ENCODE results near the gene URB2.
"Not testable (repeated sequence)": the region's sequence is repeated elsewhere in the genome, so short reads cannot be mapped to it uniquely, and the experiment has no call there.

The URB2 gene

DNA sequence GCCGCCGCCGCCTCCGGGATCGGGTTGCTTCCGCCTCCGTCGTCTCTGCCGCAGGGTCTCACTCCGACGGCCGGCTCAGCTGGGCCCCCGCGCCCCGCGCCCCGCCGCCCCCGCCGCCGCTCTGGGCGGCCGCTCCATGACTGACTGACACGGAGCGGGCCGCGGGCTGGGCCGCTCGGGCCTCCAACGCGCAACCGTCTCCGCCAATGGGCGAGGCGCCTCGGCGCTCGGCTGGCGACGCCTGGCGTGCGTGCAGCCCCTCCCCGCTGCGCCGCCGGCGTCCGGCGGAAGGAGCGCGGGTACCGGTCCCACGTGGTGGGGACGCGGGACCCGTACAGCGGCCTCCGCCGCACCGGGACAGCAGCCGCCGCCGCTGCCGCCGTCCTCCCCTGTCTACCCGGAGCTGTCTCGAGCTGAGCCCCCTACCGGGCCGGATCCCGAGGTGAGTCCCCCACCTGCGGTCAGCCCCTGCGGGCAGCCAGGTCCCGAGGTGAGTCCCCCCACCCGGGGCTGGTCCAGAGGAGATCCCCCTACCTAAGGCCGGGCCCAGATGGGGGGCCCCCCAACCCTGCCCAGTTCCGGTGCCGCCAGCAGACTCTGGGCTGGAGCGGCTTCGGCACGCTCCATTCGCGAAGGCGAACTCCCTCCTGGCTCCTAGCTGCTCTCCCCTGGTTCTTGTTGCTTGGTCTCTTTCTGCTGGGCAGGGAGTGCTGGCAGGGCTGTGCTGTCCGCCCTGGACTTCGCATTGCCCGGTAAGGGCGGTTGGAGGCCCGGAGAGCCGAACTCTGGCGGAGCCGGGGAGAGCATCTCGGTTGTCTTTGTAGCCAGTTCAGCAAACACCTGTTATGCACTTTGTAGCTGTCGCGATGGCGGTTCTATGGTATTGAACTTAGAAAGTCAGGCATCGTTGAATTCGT lies at the start of gene URB2, which contains the start of gene TAF5L:
Gene URB2, plus strand, starts transcription at position 333 of the 917 bp plus-strand sequence. CDS start 1,387 bp downstream, outside the sequence.
Gene TAF5L, minus strand, starts transcription at position 208 of the 917 bp plus-strand sequence. CDS start 11,640 bp downstream, outside the sequence.
- peak; percentile 86 to 91 for DNase-seq

- DNase-seq = no peak
Measured at GRCh38 chr1:229578168-229579058, 47.6 kb upstream of the URB2 start.

DNA sequence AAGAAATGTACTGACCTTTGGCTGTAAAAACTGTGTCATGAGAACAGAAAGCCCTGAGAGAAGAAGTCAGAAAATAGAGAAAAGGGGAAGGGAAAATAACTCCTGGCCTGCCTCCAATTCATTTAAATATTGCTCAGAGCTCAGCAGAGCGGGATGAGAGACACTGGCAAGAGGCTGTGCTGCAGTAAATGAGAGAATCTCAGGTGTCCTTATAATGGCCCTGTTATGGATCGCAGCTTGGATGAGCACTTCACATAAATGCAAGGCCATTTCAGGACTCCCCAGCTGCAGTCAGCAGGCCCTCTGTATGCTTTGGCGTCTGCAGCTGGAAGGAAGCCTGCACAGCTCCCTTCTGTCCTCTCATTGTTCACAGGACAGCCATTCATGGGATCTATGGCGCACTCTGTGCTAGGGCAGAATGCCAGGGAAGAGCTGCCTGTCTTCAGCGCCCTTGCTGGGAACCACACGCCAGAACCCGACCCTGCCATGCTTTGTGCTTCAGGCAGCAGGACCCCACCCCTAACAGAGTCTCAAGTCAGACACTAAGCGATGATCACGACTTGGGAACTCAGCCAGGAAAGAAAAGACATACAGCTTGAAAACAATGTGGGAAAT lies 46.9 kb upstream of the URB2 start:
- DNase-seq = no peak

GRCh38 chr1:229581485-229581884 lies 44.6 kb upstream of the URB2 start:
- no peak for DNase-seq

GRCh38 chr1:229582011-229582694 lies 43.9 kb upstream of the URB2 start:
- no peak for DNase-seq

DNA sequence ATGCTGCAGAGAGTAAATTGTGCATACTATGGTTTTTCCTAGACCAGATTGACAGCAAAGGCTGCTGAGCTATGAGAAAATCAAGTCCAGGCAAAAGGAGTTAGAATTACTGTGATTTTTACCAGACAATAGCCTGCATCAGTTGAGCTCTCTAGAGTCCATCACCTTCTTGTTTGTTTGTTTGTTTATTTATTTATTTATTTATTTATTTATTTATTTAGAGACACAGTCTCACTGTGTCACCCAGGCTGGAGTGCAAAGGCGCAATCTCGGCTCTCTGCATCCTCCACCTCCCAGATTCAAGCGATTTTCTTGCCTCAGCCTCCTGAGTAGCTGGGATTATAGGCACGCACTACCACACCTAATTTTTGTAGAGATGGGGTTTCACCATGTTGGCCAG lies 43.3 kb upstream of the URB2 start:
- no peak for DNase-seq

DNA sequence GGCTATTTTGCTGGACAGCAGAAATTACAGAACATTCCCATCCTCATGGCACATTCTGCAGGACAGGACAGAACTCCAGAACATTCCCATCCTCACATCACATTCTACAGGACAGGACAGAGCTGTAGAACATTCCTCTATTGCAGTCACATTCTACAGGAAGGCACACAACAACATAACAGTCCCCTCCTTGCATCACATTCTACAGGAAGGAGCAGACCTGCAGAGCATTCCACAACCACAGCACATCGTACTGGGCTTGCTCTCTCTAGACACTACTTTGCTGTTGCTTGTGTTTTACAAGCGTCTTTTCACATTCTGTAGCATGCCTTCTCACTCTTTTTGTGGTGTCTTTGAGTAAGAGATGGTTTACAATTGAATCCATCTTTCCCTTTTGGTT lies 40.7 kb upstream of the URB2 start:
- no peak for DNase-seq

- DNase-seq = no peak
Measured at GRCh38 chr1:229590119-229590518, 35.9 kb upstream of the URB2 start.

GRCh38 chr1:229593800-229594199 lies 32.2 kb upstream of the URB2 start:
- no peak for DNase-seq

GRCh38 chr1:229594227-229595008 lies 31.6 kb upstream of the URB2 start:
- no peak for DNase-seq

DNA sequence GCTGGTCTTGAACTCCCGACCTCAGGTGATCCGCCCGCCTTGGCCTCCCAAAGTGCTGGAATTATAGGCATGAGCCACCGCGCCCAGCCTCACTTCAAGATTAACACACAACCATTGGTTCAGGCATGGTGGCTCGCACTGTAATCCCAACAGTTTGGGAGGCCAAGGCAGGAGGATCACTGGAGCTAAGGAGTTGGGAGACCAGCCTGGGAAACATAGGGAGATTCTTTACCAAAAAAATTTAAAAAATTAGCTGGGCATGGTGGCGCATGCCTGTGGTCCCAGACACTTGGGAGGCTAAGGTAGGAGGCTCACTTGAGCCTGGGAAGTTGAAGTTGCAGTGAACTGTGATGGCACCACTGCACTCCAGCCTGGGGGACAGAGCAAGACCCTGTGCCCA lies 30.2 kb upstream of the URB2 start:
- not testable (repeated sequence) for DNase-seq

- DNase-seq = no peak
Measured at GRCh38 chr1:229596925-229597699, 28.9 kb upstream of the URB2 start.

GRCh38 chr1:229597877-229598276 lies 28.2 kb upstream of the URB2 start:
- DNase-seq = no peak

GRCh38 chr1:229599218-229599954 lies 26.7 kb upstream of the URB2 start:
- no peak for DNase-seq

DNA sequence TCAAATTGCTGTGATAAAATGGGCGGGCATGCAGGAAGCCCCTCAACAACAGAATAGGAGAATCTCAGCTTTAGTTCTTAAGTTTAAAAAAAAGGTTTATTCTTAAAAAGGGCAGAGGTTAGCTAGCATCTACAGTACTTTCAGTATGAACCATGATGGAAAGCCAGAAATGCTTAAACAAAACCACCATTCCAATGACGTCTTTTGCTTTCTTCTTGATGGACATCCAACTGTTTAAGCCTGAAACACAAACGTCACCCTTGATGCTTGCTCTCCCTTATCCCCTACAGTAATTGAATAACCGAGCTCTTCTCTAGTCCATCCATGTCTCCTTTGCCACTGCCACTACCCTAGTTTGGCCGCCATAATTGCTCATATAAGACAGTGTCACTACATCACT lies 25.8 kb upstream of the URB2 start:
- DNase-seq = no peak

GRCh38 chr1:229603371-229604005 lies 22.6 kb upstream of the URB2 start:
- no peak for DNase-seq

GRCh38 chr1:229607370-229607769 lies 18.7 kb upstream of the URB2 start:
- DNase-seq = no peak

DNA sequence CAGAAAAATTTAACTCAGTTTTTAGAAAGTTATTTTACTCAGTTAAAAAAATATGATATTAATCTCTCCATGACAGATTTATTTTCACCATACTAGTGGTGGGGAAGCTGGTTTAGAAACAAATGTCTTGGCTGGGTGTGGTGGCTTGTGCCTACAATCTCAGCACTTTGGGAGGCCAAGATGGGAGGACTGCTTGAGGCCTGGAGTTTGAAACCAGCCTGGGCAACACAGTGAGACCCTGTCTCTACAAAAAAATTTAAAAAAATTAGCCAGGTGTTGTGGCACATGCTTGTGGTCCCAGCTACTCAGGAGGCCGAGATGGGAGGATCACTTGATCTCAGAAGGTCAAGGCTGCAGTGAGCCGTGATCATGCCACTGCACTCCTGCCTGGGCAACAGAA lies 17.5 kb upstream of the URB2 start:
- no peak for DNase-seq

GRCh38 chr1:229613938-229614337 lies 12.1 kb upstream of the URB2 start:
- no peak for DNase-seq

DNA sequence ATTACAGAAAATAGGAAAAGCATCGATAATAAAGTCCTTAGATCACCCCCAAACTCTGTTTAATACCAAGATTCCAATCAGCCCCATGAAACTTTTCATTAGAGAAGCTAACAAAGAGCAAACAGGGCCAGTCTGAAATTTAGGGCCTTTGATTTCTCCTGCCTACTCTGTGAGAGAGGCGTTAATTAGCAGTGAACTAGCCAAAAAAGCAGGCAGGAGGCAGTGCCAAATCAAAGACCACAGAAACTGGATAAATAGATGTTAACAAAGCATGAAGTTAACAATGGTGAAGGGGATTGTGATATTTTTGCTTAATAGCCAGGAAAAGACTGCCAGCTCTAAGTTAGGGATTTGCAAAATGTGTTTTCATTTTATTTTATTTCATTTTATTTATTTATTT lies 11.3 kb upstream of the URB2 start:
- no peak for DNase-seq

All from activated T-cell treated with anti-CD3 and anti-CD28 coated beads, Interleukin-2, amount 50 U/mL, for 48 hours (primary cell).